Fibroblast of peridontal ligament (primary cell): Measurements from ENCODE around the gene JAM2.
"Not testable (repeated sequence)": the region's sequence is repeated elsewhere in the genome, so short reads cannot be mapped to it uniquely, and the experiment has no call there.

Experiments used
- DNase-seq: peaks from one replicate; pipeline ENCODE4 v3.0.0-alpha.2; 2010; ENCODE audit errors: extremely low read depth

The JAM2 gene

DNA sequence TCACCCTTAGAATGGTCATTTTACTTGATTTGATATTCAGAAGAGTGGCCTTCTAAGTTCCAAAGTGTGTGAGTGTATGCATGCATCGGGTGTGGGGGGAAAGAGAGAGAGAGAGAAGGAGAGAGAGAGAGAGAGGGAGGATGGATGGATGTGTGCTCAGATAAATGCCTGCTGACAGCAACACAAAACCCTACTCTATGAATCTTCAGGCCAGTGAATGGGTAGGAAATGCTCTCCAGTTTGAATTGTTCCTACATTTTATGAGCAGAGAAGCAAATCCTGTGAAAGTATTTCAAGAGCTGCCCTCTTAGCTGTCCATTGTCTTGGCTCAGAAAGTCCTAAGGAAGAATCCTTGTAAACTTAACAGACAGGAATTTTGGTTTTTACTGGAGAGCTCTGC is 7.4 kb downstream of the JAM2 start:
- DNase-seq, result no peak

DNA sequence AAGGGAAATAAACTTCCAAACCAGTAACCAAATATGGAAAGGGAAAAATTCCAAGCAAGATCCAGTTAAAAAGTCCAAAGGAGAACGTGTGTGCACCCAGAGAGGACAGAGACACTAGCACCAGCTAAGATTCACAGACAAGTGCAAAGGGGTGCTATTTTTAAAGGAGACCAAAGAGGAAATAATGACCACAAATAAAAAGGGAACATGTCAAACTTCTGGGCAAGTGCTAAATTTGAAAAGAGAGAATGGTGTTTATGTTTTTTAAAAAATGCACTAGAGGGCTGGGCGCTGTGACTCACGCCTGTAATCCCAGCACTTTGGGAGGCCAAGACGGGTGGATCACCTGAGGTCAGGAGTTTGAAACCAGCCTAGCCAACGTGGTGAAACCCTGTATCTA is 8.6 kb downstream of the JAM2 start:
- no peak for DNase-seq

DNA sequence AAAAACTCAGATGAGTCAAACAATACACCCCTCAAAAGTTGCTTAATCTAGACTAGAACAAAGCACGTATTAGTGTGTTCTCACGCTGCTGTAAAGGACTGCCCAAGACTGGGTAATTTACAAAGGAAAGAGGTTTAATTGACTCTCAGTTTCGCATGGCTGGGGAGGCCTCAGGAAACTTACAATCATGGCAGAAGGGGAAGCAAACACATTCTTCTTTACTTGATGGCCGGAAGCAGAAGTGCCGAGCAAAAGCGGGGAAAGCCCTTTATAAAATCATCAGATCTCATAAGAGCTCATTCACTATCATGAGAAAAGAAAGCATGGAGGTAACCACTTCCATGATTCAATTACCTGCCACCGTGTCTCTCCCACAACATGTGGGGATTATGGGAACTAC is 10.1 kb downstream of the JAM2 start:
- no peak for DNase-seq

DNA sequence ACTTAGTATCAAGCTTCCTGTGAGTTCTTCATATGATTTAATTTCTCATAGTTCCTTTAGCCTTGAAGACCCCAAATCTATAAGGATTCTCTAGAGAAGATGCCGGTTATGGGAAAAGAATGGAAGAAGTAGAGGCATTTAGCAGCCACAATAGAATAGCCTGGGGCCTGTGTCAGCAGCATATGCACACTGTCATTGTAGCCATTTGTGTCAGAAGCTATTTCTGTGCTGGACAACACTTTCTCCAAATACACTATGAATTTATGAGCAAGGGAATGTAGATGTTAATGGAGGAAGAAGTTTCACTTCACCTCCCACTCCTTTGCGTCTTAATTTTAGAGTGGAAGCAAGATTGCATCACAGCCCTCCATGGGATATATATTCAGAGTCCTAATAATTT is 17.4 kb downstream of the JAM2 start:
- no peak for DNase-seq

DNA sequence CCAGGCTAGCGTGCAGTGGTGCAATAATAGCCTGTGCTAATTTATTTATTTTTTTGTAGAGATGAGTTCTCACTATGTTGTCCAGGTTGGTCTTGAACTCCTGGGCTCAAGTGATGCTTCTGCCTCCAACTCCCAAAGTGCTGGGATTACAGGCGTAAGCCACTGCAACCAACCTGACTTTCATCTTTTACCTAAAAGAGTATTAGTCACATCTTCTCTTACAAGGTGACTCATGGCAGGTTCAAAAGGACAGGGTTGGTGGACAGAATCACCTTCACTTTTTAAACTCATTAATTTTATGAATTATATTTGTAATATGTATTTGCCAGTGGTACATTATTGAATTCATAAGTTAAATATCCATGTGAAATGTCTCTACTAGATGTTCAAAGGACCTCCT is 18.1 kb downstream of the JAM2 start:
- DNase-seq, result no peak

DNA sequence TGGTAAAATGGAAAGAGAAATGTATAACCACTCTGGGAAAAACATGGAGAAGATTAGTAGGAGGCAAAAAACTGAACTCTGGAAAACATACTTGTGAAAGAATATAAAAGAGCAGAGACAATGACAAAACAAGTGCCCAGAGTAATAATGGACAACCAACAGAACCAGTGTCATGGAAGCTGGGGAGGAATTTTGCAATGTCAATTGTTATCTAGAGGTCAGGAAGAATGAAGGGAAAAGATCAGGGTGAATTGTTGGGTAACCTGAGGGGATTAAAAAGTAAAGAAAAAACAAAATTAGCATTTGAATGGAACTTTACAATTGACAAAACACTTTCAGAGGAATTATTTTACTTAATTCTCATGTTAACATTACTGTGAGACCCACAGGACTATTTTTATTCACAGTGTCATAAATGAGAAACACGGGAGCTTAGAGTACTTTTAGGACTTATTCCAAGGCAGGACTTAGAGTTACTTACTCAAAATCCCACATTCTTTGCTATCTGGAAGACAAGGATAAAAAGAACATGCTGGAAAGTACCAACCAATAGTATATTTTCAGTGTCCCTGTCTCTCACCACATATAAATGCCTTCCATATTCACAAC is 19.5 kb downstream of the JAM2 start:
- no peak for DNase-seq

DNA sequence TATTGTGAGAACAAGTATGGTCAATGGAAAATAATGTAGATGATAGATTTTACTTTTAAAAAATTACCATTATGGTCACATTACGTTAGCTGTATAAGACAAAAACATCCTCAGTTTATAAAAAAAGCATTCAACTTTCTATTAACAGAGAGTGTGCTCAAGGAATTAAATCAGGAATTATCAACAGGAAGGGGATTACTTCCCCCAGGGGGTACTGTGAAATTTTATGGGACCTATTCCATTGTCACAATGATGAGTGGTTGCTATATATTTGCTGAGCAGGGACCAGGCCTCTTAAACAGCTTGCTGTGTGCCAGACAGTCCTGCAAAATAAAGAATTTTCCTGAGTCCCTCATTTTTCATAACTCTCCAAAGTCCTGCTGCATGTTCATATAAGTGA is 21.2 kb downstream of the JAM2 start:
- no peak for DNase-seq

DNA sequence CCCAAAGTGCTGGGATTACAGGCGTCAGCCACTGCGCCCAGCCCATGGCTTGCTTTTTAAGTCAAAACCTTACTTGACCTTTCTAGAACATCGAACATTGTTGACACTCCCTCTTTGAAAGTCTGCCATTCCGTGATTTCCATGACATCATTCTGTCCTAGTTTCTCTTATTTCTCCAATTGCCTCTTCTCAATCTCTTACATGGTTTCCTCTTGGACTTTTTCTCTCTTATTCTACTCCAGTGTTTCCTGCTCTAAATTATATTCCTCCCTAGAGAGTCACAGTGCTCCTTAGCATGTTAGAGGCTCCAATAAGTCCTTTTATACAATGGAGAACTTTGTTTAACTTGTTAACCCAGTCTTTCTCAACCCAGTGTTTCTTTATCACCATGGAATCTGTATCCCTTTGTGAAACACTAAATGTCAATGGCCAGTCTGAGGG is 25.5 kb downstream of the JAM2 start:
- DNase-seq, result no peak

DNA sequence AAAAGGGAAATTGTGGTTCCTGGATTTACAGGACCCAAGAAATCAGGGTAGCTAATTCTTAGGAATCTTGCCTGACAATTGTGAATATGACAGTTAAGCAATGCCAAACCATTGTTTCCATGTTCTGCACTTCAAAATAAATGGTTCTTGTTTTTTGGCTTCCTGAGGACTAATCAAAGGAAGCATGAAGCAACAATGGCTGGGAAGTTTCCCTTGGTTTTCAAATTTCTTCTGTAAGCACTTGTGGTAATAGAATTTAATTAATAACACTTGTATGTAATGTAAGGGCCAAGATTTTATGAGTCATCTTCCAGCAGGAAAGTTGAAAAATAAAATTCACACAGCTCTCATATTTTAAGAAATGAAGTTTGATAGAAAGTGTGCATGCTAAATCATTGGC is 31.7 kb downstream of the JAM2 start:
- peak; percentile 89 for DNase-seq

DNA sequence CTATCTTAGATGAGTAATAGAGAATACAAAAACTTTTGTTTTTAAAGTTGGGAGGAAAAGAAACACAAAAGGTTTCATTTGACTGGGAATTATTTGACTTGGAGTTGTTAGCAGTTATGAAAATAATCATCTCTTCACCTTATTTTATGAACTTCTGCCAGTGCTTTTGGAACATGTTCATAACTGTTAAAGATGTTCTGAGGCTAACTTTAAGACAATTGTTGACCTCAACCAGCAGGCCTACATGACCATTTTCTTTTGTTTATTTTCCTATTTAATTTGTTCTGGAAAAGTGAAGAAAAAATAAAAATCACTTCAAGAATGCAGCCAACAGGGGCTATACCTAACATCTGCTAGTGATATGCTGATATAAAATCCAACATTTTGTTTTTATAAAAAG is 37.4 kb downstream of the JAM2 start:
- DNase-seq, result no peak

DNA sequence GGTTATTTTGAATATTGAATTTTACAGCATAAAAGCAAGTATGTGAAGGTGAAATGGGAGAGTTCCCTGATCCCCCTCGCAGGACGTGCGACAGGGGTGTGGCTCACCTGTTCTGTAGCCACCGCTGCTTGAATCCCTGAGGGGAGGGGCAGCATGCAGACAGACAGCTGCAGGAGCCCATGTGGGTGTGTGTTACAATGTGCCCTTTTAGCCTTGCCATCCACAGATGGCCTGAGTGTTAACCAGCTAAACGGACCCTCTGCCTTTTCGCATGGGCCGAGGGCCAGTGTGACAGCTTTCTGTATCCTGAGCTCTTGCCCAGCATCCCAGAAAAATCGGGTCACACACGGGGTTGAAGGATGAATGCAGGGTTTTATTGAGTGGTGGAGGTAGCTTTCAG is 43.3 kb downstream of the JAM2 start:
- DNase-seq, result no peak

DNA sequence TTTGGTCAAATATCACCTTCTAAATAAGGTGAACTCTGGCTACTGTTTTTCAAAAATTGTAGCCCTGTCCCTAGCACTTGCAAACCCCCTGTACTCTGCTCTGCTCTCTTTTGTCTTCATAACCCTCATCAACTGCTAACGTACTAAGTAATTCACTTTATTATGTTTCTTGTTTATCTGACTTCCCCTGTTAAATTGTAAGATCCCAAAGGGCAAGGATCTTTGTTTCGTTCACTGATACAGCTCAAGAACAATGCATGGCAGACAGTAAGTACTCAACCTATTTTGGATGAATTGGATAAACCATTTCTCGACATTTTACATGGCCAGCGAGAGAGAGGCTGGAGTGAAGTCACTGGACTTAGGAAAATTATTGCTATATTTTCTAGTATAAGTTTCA is 48.7 kb downstream of the JAM2 start:
- no peak for DNase-seq

DNA sequence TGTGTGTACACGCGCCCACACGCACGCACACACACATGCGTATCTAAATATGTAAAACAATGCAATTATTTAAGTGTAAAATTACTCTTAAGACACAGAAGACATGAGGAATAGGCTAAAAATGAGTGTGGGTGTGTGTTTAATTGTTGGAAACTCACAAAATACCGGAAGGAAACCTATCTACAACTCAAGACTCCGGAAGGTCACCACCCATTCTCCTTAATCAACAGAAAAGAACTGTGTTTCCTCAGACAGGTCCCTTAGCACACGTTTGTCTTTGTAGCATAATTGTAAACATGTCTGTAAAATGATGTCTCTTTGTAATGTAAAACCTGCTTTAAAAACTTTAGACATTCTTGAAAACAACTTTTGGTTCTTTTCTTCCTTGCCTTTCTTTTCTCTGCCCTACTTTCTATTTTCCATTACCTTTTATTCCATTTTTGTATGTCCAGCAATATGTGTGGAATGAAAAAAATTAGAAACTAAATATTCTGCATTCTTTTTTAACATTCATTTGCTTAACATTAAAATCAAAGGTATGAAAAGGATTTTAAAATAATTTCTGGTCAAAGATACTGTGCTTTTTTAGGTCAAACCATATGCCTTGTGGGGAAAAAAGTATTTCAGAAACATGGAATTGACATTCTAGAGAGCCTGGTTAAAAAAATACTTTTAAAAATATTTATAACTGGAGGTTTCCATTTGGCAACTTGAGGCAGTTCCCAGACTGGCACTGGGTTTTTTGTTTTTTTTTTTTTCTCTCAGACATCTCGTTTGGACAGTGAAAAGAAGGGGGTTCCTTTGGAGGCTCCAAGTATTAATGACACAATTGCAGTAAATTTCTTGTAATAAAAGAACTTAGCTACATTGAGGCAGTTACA is 49.5 kb downstream of the JAM2 start:
- DNase-seq, result peak; percentile 12

DNA sequence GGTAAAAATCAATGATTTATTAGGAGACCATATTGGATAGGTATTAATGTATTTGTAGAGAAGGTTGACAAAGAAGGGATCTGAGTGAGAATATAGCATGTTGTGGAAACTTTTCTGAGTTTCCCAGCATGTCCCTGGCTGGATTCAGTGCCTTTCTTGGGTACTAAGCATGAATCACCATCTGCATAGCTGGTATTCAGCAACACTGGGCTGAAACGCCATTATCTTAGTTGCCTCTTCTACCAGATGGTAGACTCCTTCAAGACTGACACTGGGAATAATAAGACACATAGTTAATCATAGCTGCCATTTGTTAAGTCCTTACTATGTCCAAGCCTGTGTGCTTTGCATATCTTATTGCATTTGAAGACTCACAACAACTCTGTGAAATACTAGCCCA is 50.2 kb downstream of the JAM2 start:
- no peak for DNase-seq

DNA sequence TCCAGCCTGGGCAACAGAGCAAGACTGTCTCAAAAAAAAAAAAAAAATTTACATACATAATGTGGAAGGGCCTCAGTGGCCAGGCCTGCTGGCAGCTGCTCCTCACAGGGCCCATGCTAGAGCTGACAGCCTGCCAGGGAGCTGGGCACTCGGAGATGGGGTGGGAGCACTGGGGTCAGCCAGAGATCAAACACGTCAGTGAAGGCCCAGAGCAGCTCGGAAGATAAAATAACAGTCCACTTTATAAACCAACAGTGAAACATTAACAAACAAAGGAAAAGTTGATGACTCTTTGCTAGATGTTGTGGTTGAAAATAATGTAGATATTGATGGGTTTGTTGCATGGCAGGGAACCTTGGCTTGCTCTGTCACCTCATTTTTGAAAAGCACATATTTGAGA is 52.9 kb downstream of the JAM2 start:
- peak; percentile 11 for DNase-seq

DNA sequence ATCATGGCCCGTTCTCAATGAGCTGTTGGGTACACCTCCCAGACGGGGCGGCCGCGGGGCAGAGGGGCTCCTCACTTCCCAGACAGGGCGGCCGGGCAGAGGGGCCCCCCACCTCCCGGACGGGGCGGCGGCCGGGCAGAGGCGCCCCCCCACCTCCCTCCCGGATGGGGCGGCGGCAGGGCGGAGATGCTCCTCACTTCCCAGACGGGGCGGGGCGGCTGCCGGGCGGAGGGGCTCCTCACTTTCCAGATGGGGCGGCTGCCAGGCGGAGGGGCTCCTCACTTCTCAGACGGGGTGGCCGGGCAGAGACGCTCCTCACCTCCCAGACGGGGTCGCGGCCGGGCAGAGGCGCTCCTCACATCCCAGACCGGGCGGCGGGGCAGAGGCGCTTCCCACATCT is 56.4 kb downstream of the JAM2 start:
- DNase-seq, result not testable (repeated sequence)

DNA sequence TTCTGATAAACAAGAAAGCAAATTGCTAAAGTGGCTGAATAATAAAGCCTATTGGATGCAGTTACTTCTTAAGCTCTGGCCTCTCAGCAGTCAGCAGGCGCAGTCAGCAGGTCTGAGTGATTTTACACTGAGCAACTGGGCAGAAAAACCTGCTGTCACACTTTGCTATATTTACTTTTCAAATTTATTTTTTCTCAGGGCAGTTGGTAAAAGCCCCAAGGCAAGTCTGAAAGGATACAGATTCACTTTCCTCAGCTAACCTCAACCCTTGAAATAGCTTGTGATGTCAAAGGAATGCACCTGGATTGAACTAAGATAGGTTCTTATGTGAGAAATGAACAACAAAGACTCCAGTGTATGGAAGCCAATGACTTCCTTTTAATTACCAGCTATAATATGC is 61.7 kb downstream of the JAM2 start:
- no peak for DNase-seq

DNA sequence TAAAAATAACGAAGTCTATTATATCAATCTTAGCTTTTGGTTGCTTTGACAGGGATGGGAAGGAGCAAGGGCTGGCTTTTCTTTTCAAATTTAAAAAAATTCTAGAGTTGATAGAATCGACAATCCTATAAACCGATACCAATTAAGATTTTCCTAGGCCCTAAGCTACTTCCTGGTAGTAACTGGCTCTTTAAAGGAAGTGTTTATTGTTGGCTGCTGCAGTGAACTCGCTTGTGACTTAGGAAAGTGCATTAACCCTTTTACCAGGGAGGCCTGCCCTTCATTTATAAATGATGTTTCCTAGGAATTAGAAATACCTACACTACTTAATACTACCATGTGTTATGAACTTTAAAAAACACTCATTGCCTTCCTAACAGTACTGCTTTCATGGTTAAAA is 62.5 kb downstream of the JAM2 start:
- no peak for DNase-seq

DNA sequence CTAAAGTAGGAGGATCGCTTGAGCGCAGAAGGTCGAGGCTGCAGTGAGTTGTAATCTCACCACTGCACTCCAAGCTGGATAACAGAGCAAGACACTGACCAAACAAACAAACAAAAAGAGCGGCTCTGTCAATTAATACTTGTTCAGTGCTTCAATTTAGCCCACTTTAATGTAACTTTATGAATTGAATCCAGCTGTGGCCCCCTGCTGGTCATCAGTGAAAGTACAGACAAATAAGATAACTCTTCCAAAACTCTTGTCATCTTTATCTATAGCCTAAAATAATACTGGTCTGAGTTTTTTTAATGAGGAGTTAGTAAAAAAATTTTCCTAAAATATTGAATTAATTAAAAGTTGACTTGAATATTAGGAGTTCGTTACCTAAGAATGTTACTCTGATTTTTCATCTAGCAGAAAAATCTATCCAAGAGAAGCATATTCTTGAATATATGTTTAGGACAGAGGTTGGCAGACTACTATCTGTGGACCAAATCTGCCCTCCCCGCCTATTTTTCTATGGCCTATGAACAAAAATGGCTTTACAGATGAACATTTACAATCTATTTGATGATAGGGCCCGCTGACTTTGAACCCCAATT is 69.5 kb downstream of the JAM2 start:
- peak; percentile 71 for DNase-seq

DNA sequence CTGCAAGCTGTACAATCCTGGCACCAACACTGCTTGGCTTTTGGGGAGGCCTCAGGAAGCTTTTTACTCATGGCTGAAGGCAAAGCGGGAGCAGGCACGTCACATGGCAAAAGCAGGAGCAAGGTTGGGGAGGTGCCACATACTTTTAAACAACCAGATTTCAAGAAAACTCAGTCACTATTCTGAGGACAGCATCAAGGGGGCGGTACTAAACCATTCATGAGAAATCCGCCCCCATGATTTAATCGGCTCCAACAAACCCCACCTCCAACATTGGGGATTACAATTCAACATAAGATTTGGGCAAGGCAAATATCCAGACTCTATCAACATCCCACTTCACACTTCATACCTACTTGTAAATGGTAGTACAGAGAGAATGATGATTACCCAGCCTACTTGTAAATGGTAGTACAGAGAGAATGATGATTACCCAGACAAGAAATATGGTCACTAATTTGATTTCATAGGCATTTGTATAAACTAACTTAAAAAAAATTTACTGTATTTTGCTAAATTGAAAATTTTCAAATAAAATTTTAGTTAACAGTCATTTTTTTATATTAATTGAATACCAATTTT is 70.7 kb downstream of the JAM2 start:
- DNase-seq, result no peak

DNA sequence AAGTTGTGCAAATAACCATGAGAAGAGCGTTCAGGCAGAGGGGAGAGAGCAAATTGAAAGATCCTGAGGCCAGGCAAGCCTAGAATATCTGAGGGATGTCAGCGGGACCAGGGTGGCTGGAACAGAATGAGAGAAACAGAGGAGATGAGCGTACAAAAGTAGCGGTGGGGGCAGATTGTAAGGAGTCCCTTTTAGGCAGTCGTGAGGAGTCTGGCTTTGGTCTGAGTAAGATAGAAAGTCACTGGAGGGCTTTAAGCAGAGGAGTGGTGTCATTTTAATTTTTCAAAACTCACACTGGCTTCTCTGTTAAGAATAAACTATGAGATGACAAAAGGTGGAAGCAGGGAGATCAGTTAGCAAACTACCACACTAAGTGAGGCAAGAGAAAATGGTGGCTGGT is 71.5 kb downstream of the JAM2 start:
- DNase-seq, result no peak

DNA sequence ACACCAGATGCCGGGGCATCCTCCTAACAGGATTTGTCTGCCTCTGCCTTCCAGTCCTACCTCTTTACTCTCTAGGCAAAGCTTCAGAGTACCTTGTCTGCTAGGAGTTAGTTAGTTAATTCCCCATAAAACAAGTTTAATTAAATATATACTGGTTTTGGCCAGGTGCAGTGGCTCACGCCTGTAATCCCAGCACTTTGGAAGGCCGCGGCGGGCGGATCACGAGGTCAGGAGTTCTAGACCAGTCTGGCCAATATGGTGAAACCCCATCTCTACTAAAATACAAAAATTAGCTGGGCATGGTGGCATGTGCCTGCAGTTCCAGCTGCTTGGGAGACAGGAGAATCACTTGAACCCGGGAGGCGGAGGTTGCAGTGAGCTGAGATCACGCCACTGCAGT is 75.0 kb downstream of the JAM2 start:
- not testable (repeated sequence) for DNase-seq
